Pulmonary artery endothelial cell (primary cell): Measurements from ENCODE around the gene CTIF. TPM values are rescaled to one million over a fixed set of nuclear protein-coding genes. Genes with fewer than 3 reads are reported as not detected.

Source experiments
- DNase-seq: peaks from one replicate; pipeline ENCODE4 v3.0.0-alpha.2; 2011; ENCODE audit warnings: low read depth, low spot score
- total RNA-seq: library from RNA; depleted of rRNA; stranded (reverse); fragments of >200 nt; gene quantifications from 2 replicates; pipeline ENCODE4 v1.2.3, GENCODE V29; 2014

CTIF gene
- total RNA-seq, 1 donor from 2014 or later, result 15.2 TPM

- no peak for DNase-seq
These were observed 276.9 kb downstream of the CTIF start for GRCh38 chr18:48815581-48816324.

DNA sequence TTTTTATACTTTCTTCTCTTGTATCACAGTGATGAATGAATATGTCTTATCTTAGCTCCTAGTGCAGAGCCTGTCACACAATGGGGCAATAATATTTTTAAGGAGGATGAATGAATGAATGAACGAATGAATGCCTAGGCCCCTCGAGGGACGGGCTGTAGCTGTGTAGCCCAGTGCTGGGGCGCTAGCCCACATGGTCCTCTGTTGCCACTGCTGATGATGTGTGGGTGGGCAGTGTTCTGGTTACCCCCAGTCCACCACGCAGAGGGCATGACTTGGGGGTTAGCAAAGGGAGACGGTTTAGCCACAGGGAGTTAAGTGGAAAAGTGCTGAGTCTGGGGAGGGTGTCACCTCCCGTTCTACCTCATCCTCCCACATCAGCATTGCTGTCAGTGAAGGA, 277.7 kb downstream of the CTIF start:
- no peak for DNase-seq

DNA sequence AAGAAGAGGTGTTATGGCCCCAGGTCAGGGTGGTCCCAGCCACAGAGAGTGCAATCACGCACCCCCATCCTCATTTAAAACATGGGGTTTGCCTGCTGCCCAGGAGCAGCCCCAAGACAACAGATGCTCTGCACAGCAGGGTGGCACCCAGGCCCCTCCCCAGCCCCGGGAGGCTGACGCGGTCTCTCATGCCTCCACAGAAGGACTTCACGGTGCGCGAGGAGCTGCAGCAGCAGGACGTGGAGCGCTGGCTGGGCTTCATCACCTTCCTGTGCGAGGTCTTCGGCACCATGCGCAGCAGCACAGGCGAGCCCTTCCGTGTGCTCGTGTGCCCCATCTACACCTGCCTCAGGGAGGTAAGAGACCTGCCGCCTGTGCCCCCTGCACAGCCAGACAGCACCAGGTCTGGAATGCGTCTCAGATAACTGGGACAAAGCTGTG, 278.2 kb downstream of the CTIF start:
- no peak for DNase-seq

DNA sequence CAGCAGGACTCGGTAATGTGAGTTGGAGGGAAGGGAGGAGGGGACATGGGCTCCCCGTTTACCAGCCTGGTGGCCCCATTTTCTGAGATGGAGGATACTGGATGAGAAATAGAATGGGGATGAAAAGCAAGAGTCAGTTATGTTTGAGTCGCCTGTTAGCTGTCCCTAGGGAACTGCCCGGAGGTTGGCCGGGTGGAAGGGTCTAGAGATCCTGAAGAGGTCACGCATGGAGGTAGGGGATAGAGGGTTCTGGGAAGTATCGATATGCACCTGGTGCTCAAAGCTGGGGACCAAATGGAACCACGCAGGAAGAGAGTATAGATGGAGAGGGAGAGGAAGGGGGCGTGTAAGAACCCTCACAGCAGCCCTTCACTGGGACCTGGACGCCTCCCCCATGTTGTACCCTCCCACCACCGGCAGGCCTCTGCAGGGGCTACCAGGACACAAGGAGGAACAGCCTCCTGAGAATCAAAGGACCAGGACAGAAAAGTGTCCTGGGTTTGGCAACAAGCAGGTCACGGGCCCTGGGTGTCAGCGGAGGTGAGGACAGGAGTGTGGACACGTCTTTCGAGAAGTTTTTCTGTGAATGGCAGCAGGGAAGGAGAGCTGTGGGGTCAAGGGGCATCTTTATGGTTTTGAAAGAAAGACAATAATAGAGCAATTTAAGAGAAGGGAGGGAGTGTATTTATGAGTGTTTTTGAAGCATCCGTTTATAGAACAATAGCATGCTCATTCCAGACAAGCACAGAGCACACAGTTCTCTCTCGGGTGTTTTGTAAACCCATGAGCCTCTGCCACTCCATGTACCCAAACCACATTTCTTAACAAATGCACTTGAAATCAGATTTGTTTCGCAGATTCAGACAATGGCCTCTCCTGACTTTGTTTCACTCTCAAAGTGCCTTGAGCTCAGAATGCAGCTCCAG, 279.8 kb downstream of the CTIF start:
- no peak for DNase-seq

DNA sequence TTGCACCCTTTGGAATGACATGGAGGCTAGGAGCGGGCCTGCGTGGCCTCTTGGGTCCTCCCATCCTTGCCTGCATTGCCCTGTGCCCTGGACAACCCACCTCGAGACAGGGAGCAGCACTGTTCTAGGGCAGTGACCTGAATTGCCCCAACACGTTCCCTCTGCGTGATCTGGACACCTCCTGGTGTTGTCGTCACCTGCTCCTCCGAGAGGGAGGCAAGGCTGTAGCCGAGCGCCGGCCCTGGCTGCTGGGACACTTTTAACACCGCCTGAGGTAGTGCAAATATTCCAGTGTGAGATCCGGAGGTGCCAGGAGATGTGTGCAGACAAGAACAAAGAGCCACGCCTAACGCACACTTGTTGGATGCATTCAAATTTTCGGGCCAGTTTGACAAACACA, 280.4 kb downstream of the CTIF start:
- no peak for DNase-seq

GRCh38 chr18:48819781-48820482, 281.1 kb downstream of the CTIF start:
- DNase-seq, result no peak

- DNase-seq, result no peak
These were observed 281.8 kb downstream of the CTIF start for GRCh38 chr18:48820483-48821250.

DNA sequence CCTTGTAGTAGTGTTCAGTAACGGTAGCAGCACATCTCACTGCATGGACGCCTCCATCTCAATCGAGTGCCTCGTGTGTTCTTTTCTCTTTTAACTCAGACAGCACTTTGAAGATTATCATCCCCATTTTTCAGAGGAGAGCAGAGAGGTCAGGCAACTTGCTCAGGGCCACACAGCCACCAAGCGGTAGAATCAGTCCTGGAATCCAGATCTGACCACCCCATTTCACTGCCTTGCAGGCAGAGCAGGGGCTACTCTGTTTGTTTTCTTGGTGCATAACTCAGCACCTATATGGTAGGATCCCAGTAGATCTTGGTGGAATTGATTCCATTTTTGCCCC, 282.4 kb downstream of the CTIF start:
- no peak for DNase-seq

DNA sequence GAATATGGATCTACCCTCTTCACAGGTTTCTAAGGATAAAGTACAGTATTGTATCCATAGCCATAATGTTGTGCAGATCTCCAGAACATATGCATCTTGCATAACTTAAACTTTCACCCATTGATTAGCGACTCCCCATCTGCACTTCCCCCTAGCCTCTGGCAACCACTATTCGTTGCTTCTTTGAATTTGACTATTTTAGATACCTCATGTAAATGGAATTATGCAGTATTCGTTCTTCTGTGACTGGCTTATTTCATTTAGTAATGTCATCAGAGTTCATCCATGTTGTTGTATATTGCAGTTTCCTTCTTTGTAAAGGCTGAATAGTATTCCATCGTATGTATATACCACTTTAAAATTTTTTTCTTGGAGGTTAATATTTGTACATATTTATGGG, 283.0 kb downstream of the CTIF start:
- DNase-seq, result no peak

DNA sequence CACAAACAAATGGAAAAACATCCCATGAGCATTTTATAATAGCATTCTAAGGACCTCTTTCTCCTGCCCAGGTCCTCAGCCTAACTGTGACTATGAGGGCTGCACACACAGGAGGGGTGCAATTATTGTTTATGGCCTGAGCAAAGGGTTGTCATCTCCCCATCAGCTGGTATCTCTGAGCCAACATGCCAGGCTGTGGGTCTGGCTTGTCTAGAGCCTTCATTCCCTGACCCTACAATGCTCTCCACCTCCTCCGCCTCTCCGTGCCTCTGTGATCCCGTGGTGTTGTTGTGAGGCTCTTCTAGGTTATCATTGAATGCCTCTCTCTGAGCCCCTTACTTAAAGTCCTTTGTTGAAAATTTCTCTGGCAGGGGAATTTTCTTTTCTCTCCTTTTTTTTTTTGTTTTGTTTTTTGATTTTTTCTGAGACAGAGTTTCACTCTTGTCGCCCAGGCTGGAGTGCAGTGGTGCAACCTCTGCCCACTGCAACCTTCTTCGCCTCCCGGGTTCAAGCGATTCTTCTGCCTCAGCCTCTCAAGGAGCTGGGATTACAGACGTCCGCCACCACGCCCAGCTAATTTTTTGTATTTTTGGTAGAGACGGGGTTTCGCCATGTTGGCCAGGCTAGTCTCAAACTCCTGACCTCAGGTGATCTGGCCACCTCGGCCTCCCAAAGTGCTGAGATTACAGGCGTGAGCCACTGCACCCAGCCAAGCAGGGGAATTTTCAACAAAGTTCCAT, 285.6 kb downstream of the CTIF start:
- DNase-seq, result no peak

GRCh38 chr18:48825101-48825745, 286.4 kb downstream of the CTIF start:
- no peak for DNase-seq

GRCh38 chr18:48826271-48826670, 287.4 kb downstream of the CTIF start:
- DNase-seq, result no peak

- no peak for DNase-seq
These were observed 288.0 kb downstream of the CTIF start for GRCh38 chr18:48826806-48827205.

DNA sequence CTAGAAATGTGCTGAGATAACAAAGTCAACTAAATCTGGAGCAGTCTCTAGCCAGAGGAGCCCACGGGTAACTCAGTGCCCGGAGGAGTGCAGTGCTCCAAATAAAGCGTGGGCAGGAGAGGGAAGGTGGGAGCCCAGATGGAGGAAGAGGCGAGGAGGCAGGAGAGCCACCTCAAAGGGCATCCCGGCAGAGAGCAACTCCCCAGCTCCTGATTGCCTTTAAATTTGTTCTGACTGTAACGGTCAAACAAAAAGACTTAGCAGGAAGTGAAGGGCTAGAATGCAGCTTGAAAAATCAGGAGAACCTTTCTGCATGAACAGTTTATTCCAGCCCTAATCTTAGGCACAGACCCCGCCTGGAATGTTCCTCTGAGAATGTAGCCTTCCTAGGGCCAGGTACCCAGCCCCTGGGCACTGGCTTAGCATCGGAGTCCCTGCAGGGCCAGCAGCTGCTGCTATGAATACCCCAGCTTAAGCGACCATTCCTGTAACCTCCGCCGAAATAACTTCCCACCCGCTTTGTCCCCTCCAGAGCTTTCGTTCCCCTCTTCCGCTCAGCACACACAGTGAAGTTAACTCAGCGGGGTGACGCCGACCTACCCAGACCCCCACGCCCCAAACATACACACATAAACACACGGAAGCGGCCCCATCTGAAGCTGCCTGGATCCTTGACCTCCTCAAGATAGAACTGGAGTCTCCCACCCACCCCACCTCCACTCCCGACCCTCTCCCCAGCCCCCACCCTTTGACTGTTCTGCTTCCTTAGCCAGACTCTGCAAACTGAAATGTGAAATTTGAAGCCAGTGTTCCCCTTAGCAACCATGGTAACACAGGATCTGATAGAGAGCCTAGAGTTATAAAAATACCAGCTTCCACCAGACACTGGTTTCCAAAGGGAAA, 288.7 kb downstream of the CTIF start:
- DNase-seq, result no peak

DNA sequence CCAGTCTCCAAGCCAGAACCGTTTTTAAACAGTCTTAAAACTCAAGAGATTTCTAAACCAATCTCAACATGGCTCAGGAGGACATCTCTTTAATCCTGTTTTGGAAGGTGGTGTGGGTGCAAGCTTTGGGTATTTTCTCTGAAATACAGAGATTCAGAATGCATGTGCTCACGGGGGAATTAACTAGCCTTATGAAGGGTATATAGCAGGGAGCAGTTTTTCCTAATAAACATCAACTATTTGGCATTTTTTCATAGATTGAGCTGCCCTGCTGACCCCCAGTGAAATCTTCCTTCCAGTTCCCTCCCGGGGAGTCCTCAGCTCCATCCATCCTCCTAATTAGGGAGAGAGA, 289.3 kb downstream of the CTIF start:
- no peak for DNase-seq

- DNase-seq, result no peak
These were observed 290.0 kb downstream of the CTIF start for GRCh38 chr18:48828691-48829442.

GRCh38 chr18:48829443-48830149, 290.8 kb downstream of the CTIF start:
- no peak for DNase-seq
